Measurements from ENCODE around the gene PRXL2B. TPM values are rescaled to one million over a fixed set of nuclear protein-coding genes. Genes with fewer than 3 reads are reported as not detected.

PRXL2B gene
- total and polyA plus RNA-seq, 10 of the 15 experiments (the other 5 are each of a cell fraction or from before 2014, with no cell fraction given), result 0.44 to 5.6 (median 4.0) TPM

DNA sequence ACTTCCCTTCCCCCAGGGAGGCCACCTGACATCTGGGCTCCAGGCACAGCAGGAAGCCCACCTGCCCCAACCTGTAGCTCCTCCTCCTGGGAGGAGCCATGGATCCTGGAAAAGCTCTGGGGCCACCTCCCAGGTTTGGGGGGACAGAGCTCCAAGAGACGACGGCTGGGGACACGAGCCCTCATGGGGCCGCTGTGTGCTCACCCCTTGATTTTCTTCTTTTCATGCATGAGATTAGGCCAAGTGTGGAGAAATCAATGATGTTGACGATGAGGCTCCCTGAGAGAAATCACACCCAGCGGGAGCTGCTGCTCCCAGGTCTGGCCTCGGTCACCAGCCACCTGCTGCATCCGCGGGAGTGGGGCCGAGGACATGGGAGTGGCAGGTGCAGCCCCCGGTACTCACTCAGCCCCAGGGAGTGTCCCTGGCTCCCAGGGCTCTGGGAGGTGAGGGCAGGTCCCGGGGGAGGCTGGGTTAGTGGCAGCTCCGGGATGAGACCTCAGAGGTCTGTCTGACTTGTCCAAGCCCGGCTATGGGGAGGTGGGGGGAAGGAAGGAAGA, 21.7 kb upstream of the PRXL2B start:
- ChIA-PET RAD21 (ENCODE audit: unreplicated experiment) (interaction anchor here (1.1 kb wide), 1 partner anchor 9 kb away, joined by 3 read pairs; the partner anchor contains the start of gene TNFRSF14), POLR2A (no interaction called here), CTCF (no interaction called here), SMC1A (ENCODE audit: uncharacterized antibody, unreplicated experiment) (no interaction called here)
- DNase-seq (ENCODE audit: low read depth, low spot score) (no peak), FAIRE-seq (no peak), ATAC-seq (no peak)
- H3K4me1 ChIP-seq (ENCODE audit: control insufficient read depth, insufficient read depth, low read length), result no peaks in the 10 kb centered on the region
- no peaks in the 10 kb centered on the region; the same call in 1 of the 2 replicates for H3K79me2 ChIP-seq (ENCODE audit: control insufficient read depth, insufficient read depth, low read length)
- no TSS peak for BruUV-seq (replicated peaks)
- no peaks in the 10 kb centered on the region for H4K20me1 ChIP-seq (ENCODE audit: control insufficient read depth, insufficient read depth)
- H3K9ac ChIP-seq (ENCODE audit: control insufficient read depth, insufficient read depth, low read length), result no peak overlapping the region
- no peaks in the 10 kb centered on the region; a peak in 2 of 4 replicates for H3K36me3 ChIP-seq (ENCODE audit: control insufficient read depth in 2 of 2, insufficient read depth in 2 of 2, low read length in 1 of 2)
- no peak overlapping the region for H3K4me2 ChIP-seq (ENCODE audit: control insufficient read depth, insufficient read depth)
- H3K9me3 ChIP-seq (replicated peaks; ENCODE audit: control insufficient read depth, insufficient read depth, low read length), result no peaks in the 10 kb centered on the region
- intact Hi-C loops (cut with micrococcal nuclease; ENCODE audit: unreplicated experiment), result no loop called here
- WGBS (ENCODE audit: insufficient coverage, insufficient replicate concordance, low lambda C conversion rate, missing lambda C conversion rate), result 29% methylated on average over 14 of the region's 14 CpGs
- no peak overlapping the region for H3K27ac ChIP-seq (ENCODE audit: control insufficient read depth, insufficient read depth)
- no peak overlapping the region for H2AFZ ChIP-seq (ENCODE audit: control insufficient read depth, low read depth, low read length)
- no peak for TF ChIP-seq RELA (IDR thresholded peaks at IDR 0.05; ENCODE audit: borderline replicate concordance, partially characterized antibody)
- peak; percentile 25 for TF ChIP-seq POLR2A (IDR thresholded peaks at IDR 0.05; ENCODE audit: low read depth, low read length)
- TF ChIP-seq NFYA (IDR thresholded peaks at IDR 0.05; ENCODE audit: borderline replicate concordance, low read depth, low read length), result no peak
- no peak for TF ChIP-seq BHLHE40 (IDR thresholded peaks at IDR 0.05; ENCODE audit: borderline replicate concordance in 1 of 2, low read depth in 2 of 2, low read length in 1 of 2)
- TF ChIP-seq POU2F2 (IDR thresholded peaks at IDR 0.05; ENCODE audit: borderline replicate concordance, low read depth, low read length), result no peak
- H3K27me3 ChIP-seq (replicated peaks in 1 of 2; ENCODE audit: control insufficient read depth in 2 of 2, insufficient read depth in 2 of 2, low read length in 1 of 2), result no peaks in the 10 kb centered on the region
- no peak overlapping the region for H3K4me3 ChIP-seq
- in situ Hi-C loops (cut with MboI), result no loop called here

DNA sequence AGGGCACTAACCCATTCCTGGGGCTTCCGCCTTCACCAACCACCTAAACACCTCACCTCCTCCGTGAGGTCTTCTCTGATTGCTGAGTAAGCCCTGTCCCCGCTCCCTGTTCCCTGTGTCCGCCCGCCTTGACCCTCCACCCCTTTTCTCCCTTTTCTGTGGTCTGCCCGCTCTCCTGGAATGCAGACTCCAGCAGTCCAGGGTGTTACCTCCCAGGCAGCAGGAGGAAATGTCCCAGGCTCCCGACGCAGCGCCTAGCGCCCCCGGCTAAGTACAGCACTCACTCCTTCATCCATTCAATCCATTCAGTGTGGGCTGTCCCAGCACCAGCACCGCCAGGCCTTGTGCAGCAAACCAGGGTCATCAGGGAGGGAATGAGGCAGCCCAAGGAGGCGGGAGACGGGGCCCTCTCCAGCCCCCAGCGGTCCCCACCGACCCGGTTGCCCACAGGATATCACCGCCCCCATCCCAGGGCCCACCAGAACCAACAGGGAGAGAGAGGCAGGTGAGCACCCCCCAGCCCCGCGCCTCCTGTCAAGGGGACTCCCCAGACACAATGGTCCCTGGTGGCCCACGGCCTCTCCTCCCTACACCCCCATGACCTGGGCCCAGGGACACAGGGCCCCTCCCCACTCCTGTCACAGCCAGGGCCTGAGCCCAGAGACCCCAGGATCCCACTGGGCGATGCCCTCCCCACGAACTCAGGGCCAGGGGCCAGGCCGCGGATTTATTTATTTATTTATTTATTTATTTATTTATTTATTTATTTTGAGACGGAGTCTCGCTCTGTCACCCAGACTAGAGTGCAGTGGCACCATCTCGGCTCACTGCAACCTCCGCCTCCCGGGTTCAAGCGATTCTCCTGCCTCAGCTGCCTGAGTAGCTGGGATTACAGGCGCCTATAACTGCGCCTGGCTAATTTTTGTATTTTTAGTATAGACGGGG, 20.2 kb upstream of the PRXL2B start:
- Histone ChIP-seq H2AFZ (ENCODE audit: control insufficient read depth, low read depth, low read length) (no peak overlapping the region), H3K4me3 (no peak overlapping the region), H3K36me3 (ENCODE audit: control insufficient read depth in 2 of 2, insufficient read depth in 2 of 2, low read length in 1 of 2) (no peaks in the 10 kb centered on the region; a peak in 1 of 4 replicates), H3K27ac (ENCODE audit: control insufficient read depth, insufficient read depth) (no peak overlapping the region), H3K9ac (ENCODE audit: control insufficient read depth, insufficient read depth, low read length) (no peak overlapping the region), H3K4me1 (ENCODE audit: control insufficient read depth, insufficient read depth, low read length) (no peaks in the 10 kb centered on the region), H3K9me3 (replicated peaks; ENCODE audit: control insufficient read depth, insufficient read depth, low read length) (no peaks in the 10 kb centered on the region; the same call in 2 of the 3 replicates), H3K4me2 (ENCODE audit: control insufficient read depth, insufficient read depth) (no peak overlapping the region), H3K27me3 (replicated peaks in 1 of 2; ENCODE audit: control insufficient read depth in 2 of 2, insufficient read depth in 2 of 2, low read length in 1 of 2) (no peaks in the 10 kb centered on the region), H3K79me2 (ENCODE audit: control insufficient read depth, insufficient read depth, low read length) (no peaks in the 10 kb centered on the region), H4K20me1 (ENCODE audit: control insufficient read depth, insufficient read depth) (no peaks in the 10 kb centered on the region)
- FAIRE-seq (no peak), ATAC-seq (no peak), DNase-seq (ENCODE audit: low read depth, low spot score) (no peak)
- in situ Hi-C loops (cut with MboI) (no loop called here), intact Hi-C loops (cut with micrococcal nuclease; ENCODE audit: unreplicated experiment) (no loop called here)
- ChIA-PET POLR2A (interaction anchor here (0.5 kb wide), 1 partner anchor 56 kb away, joined by 3 read pairs; no protein-coding TSS in a partner anchor), RAD21 (ENCODE audit: unreplicated experiment) (no interaction called here), SMC1A (ENCODE audit: uncharacterized antibody, unreplicated experiment) (no interaction called here), CTCF (no interaction called here)
- TF ChIP-seq POLR2A (IDR thresholded peaks at IDR 0.05; ENCODE audit: low read depth, low read length) (0 out of 2 replicates have a peak, but pooled peaks have one; percentile 35), TARDBP (IDR thresholded peaks at IDR 0.05; ENCODE audit: borderline replicate concordance) (no peak)
- 80% methylated on average over 34 of the region's 34 CpGs for WGBS (ENCODE audit: insufficient coverage, insufficient replicate concordance, low lambda C conversion rate, missing lambda C conversion rate)
- BruUV-seq (replicated peaks), result no TSS peak

All from GM12878 (cell line).